GM15510 (cell line): ENCODE data around the gene SPDEF.

ENCODE experiments used
- POLR2A ChIP-seq: IDR thresholded peaks from 3 replicates; pipeline ENCODE4 v1.6.1; 2011; ENCODE audit warnings: borderline replicate concordance; ENCODE audit not compliant: insufficient read length; ENCODE audit errors: extremely low read depth

SPDEF gene

GRCh38 chr6:34534146-34534545 is 22.0 kb downstream of the SPDEF start:
- TF ChIP-seq POLR2A: no peak

GRCh38 chr6:34532230-34532629 is 23.9 kb downstream of the SPDEF start:
- no peak for TF ChIP-seq POLR2A

- TF ChIP-seq POLR2A: no peak
Observed at GRCh38 chr6:34531580-34532201, 24.4 kb downstream of the SPDEF start.

- no peak for TF ChIP-seq POLR2A
Observed at GRCh38 chr6:34530753-34531365, 25.3 kb downstream of the SPDEF start.

- TF ChIP-seq POLR2A: no peak
Observed at GRCh38 chr6:34529665-34530327, 26.3 kb downstream of the SPDEF start.

GRCh38 chr6:34528996-34529664 is 27.0 kb downstream of the SPDEF start:
- no peak for TF ChIP-seq POLR2A

GRCh38 chr6:34527751-34528670 is 28.1 kb downstream of the SPDEF start:
- no peak for TF ChIP-seq POLR2A

- TF ChIP-seq POLR2A: no peak
Observed at GRCh38 chr6:34526992-34527728, 29.0 kb downstream of the SPDEF start.

GRCh38 chr6:34526241-34526972 is 29.7 kb downstream of the SPDEF start:
- TF ChIP-seq POLR2A: no peak

- no peak for TF ChIP-seq POLR2A
Observed at GRCh38 chr6:34525431-34526175, 30.5 kb downstream of the SPDEF start.

GRCh38 chr6:34524971-34525370 is 31.2 kb downstream of the SPDEF start:
- no peak for TF ChIP-seq POLR2A

- TF ChIP-seq POLR2A: no peak
Observed at GRCh38 chr6:34524499-34524898, 31.6 kb downstream of the SPDEF start.
